Measurements from ENCODE around the gene ITIH2.
"Not testable (repeated sequence)": the region's sequence is repeated elsewhere in the genome, so short reads cannot be mapped to it uniquely, and the experiment has no call there.

The ITIH2 gene

GRCh38 chr10:7707858-7708622 lies 4.9 kb downstream of the ITIH2 start:
- Histone ChIP-seq H2AFZ (ENCODE audit: low read depth, low read length) (no peak overlapping the region), H2BK120ac (ENCODE audit: low read depth, low read length) (no peak overlapping the region), H3K4me1 (ENCODE audit: control insufficient read depth, insufficient read depth, low read depth, low read length) (no peaks in the 10 kb centered on the region), H3K4me2 (ENCODE audit: low read length, poor library complexity, severe bottlenecking) (no peak overlapping the region), H2BK12ac (ENCODE audit: low read length in 2 of 2) (no peak overlapping the region), H3K36me3 (ENCODE audit: control insufficient read depth in 1 of 2, insufficient read depth in 2 of 2, low read depth in 1 of 2, low read length in 2 of 2) (no peaks in the 10 kb centered on the region), H3K27ac (ENCODE audit: low read length, poor library complexity, severe bottlenecking) (no peak overlapping the region), H4K8ac (ENCODE audit: low read length) (no peak overlapping the region), H3K9me3 (ENCODE audit: control insufficient read depth, low read length) (no peaks in the 10 kb centered on the region), H2BK15ac (ENCODE audit: low read depth, poor library complexity, severe bottlenecking) (no peak overlapping the region), H3K18ac (ENCODE audit: low read depth in 1 of 2, low read length in 2 of 2) (no peak overlapping the region), H3K4me3 (ENCODE audit: insufficient read depth in 1 of 2, low read depth in 1 of 2, low read length in 2 of 2) (no peak overlapping the region), H4K91ac (ENCODE audit: low read length) (no peak overlapping the region), H2AK5ac (ENCODE audit: low read length, severe bottlenecking) (no peak overlapping the region), H2BK5ac (ENCODE audit: low read depth, low read length, poor library complexity, severe bottlenecking) (no peak overlapping the region), H3K14ac (ENCODE audit: low read length in 2 of 2) (no peak overlapping the region), H3K79me1 (replicated peaks; ENCODE audit: low read length, poor library complexity, severe bottlenecking) (no peaks in the 10 kb centered on the region), H3K4ac (ENCODE audit: low read depth in 1 of 2, low read length in 2 of 2) (no peak overlapping the region), H3K27me3 (ENCODE audit: control insufficient read depth in 1 of 2, insufficient read depth in 1 of 2, low read length in 2 of 2) (peaks cover 0 to 30% of the 10 kb centered on the region in 2 experiments), H3K9ac (ENCODE audit: low read length) (no peak overlapping the region), H3K23ac (ENCODE audit: low read length in 2 of 2) (no peak overlapping the region)
- WGBS = 85% methylated on average over 3 of the region's 5 CpGs
- no peak for DNase-seq

GRCh38 chr10:7708832-7709231 lies 5.7 kb downstream of the ITIH2 start:
- peaks cover 0 to 22% of the 10 kb centered on the region in 2 experiments for H3K27me3 ChIP-seq (ENCODE audit: control insufficient read depth in 1 of 2, insufficient read depth in 1 of 2, low read length in 2 of 2)
- H3K36me3 ChIP-seq (ENCODE audit: control insufficient read depth in 1 of 2, insufficient read depth in 2 of 2, low read depth in 1 of 2, low read length in 2 of 2) = no peaks in the 10 kb centered on the region
- no peak overlapping the region for H3K9ac ChIP-seq (ENCODE audit: low read length)
- no peak overlapping the region for H3K23ac ChIP-seq (ENCODE audit: low read length in 2 of 2)
- H4K91ac ChIP-seq (ENCODE audit: low read length) = no peak overlapping the region
- H2BK120ac ChIP-seq (ENCODE audit: low read depth, low read length) = no peak overlapping the region
- no peak overlapping the region for H2BK5ac ChIP-seq (ENCODE audit: low read depth, low read length, poor library complexity, severe bottlenecking)
- no peak overlapping the region for H3K4me2 ChIP-seq (ENCODE audit: low read length, poor library complexity, severe bottlenecking)
- no peak overlapping the region for H3K4me3 ChIP-seq (ENCODE audit: insufficient read depth in 1 of 2, low read depth in 1 of 2, low read length in 2 of 2)
- no peaks in the 10 kb centered on the region for H3K9me3 ChIP-seq (ENCODE audit: control insufficient read depth, low read length)
- H3K4ac ChIP-seq (ENCODE audit: low read depth in 1 of 2, low read length in 2 of 2) = no peak overlapping the region
- no peak overlapping the region for H2BK15ac ChIP-seq (ENCODE audit: low read depth, poor library complexity, severe bottlenecking)
- H3K79me1 ChIP-seq (replicated peaks; ENCODE audit: low read length, poor library complexity, severe bottlenecking) = no peaks in the 10 kb centered on the region
- no peak overlapping the region for H3K14ac ChIP-seq (ENCODE audit: low read length in 2 of 2)
- no peak overlapping the region for H4K8ac ChIP-seq (ENCODE audit: low read length)
- H2AK5ac ChIP-seq (ENCODE audit: low read length, severe bottlenecking) = no peak overlapping the region
- no peak overlapping the region for H2BK12ac ChIP-seq (ENCODE audit: low read length in 2 of 2)
- 96% methylated on average over 3 of the region's 4 CpGs for WGBS
- no peak overlapping the region for H3K27ac ChIP-seq (ENCODE audit: low read length, poor library complexity, severe bottlenecking)
- no peak overlapping the region for H3K18ac ChIP-seq (ENCODE audit: low read depth in 1 of 2, low read length in 2 of 2)
- DNase-seq = no peak
- no peaks in the 10 kb centered on the region for H3K4me1 ChIP-seq (ENCODE audit: control insufficient read depth, insufficient read depth, low read depth, low read length)
- no peak overlapping the region for H2AFZ ChIP-seq (ENCODE audit: low read depth, low read length)

- no peak overlapping the region for H4K8ac ChIP-seq (ENCODE audit: low read length)
- WGBS = 88% methylated on average over 1 of the region's 1 CpG
Observed at GRCh38 chr10:7710446-7710845, 7.3 kb downstream of the ITIH2 start.

GRCh38 chr10:7711075-7711474 lies 8.0 kb downstream of the ITIH2 start:
- H3K27me3 ChIP-seq (ENCODE audit: control insufficient read depth in 1 of 2, insufficient read depth in 1 of 2, low read length in 2 of 2); H3K9me3 ChIP-seq (ENCODE audit: control insufficient read depth, low read length); H3K4me3 ChIP-seq (ENCODE audit: insufficient read depth in 1 of 2, low read depth in 1 of 2, low read length in 2 of 2); H3K4me1 ChIP-seq (ENCODE audit: control insufficient read depth, insufficient read depth, low read depth, low read length); H2BK5ac ChIP-seq (ENCODE audit: low read depth, low read length, poor library complexity, severe bottlenecking); H4K91ac ChIP-seq (ENCODE audit: low read length); H3K18ac ChIP-seq (ENCODE audit: low read depth in 1 of 2, low read length in 2 of 2); H3K9ac ChIP-seq (ENCODE audit: low read length); H3K79me1 ChIP-seq (replicated peaks; ENCODE audit: low read length, poor library complexity, severe bottlenecking); H3K27ac ChIP-seq (ENCODE audit: low read length, poor library complexity, severe bottlenecking); H3K23ac ChIP-seq (ENCODE audit: low read length in 2 of 2); H2AFZ ChIP-seq (ENCODE audit: low read depth, low read length); H2AK5ac ChIP-seq (ENCODE audit: low read length, severe bottlenecking); H2BK120ac ChIP-seq (ENCODE audit: low read depth, low read length); H2BK12ac ChIP-seq (ENCODE audit: low read length in 2 of 2); H2BK15ac ChIP-seq (ENCODE audit: low read depth, poor library complexity, severe bottlenecking); H4K8ac ChIP-seq (ENCODE audit: low read length); H3K4ac ChIP-seq (ENCODE audit: low read depth in 1 of 2, low read length in 2 of 2); H3K36me3 ChIP-seq (ENCODE audit: control insufficient read depth in 1 of 2, insufficient read depth in 2 of 2, low read depth in 1 of 2, low read length in 2 of 2); DNase-seq; H3K4me2 ChIP-seq (ENCODE audit: low read length, poor library complexity, severe bottlenecking); H3K14ac ChIP-seq (ENCODE audit: low read length in 2 of 2): not testable (repeated sequence)
- 86% methylated on average over 5 of the region's 5 CpGs for WGBS

More at GRCh38 chr10:7710446-7710845, 7.3 kb downstream of the ITIH2 start:
- no peak overlapping the region for H3K14ac ChIP-seq (ENCODE audit: low read length in 2 of 2)
- H2AFZ ChIP-seq (ENCODE audit: low read depth, low read length) = no peak overlapping the region
- no peak overlapping the region for H2AK5ac ChIP-seq (ENCODE audit: low read length, severe bottlenecking)
- H3K4me3 ChIP-seq (ENCODE audit: insufficient read depth in 1 of 2, low read depth in 1 of 2, low read length in 2 of 2) = no peak overlapping the region
- no peaks in the 10 kb centered on the region for H3K4me1 ChIP-seq (ENCODE audit: control insufficient read depth, insufficient read depth, low read depth, low read length)
- no peak overlapping the region for H3K9ac ChIP-seq (ENCODE audit: low read length)
- no peak overlapping the region for H2BK120ac ChIP-seq (ENCODE audit: low read depth, low read length)
- no peaks in the 10 kb centered on the region for H3K9me3 ChIP-seq (ENCODE audit: control insufficient read depth, low read length)
- H3K4ac ChIP-seq (ENCODE audit: low read depth in 1 of 2, low read length in 2 of 2) = no peak overlapping the region
- H3K79me1 ChIP-seq (replicated peaks; ENCODE audit: low read length, poor library complexity, severe bottlenecking) = no peaks in the 10 kb centered on the region
- H3K36me3 ChIP-seq (ENCODE audit: control insufficient read depth in 1 of 2, insufficient read depth in 2 of 2, low read depth in 1 of 2, low read length in 2 of 2) = no peaks in the 10 kb centered on the region
- DNase-seq = no peak
- no peak overlapping the region for H3K27ac ChIP-seq (ENCODE audit: low read length, poor library complexity, severe bottlenecking)
- H3K23ac ChIP-seq (ENCODE audit: low read length in 2 of 2) = no peak overlapping the region
- H3K4me2 ChIP-seq (ENCODE audit: low read length, poor library complexity, severe bottlenecking) = no peak overlapping the region
- no peak overlapping the region for H4K91ac ChIP-seq (ENCODE audit: low read length)
- no peak overlapping the region for H3K18ac ChIP-seq (ENCODE audit: low read depth in 1 of 2, low read length in 2 of 2)
- no peak overlapping the region for H2BK5ac ChIP-seq (ENCODE audit: low read depth, low read length, poor library complexity, severe bottlenecking)
- peaks cover 0 to 11% of the 10 kb centered on the region in 2 experiments for H3K27me3 ChIP-seq (ENCODE audit: control insufficient read depth in 1 of 2, insufficient read depth in 1 of 2, low read length in 2 of 2)
- no peak overlapping the region for H2BK12ac ChIP-seq (ENCODE audit: low read length in 2 of 2)
- H2BK15ac ChIP-seq (ENCODE audit: low read depth, poor library complexity, severe bottlenecking) = no peak overlapping the region
